NCI-H524 (cell line): ENCODE results near the gene MIOX.
A peak's percentile ranks its signal among the peaks of the same experiment; 100 is the strongest.

Experiments
- DNase-seq, 2 experiments: peaks; one replicate each; lab custom pipeline; 2025; lab: John Stamatoyannopoulos, UW

The MIOX gene

GRCh38 chr22:50455201-50455600 is 31.5 kb upstream of the MIOX start:
- no peak for DNase-seq

GRCh38 chr22:50456026-50456425 is 30.6 kb upstream of the MIOX start:
- DNase-seq, result no peak

GRCh38 chr22:50456466-50457234 is 30.0 kb upstream of the MIOX start:
- DNase-seq, result no peak

DNA sequence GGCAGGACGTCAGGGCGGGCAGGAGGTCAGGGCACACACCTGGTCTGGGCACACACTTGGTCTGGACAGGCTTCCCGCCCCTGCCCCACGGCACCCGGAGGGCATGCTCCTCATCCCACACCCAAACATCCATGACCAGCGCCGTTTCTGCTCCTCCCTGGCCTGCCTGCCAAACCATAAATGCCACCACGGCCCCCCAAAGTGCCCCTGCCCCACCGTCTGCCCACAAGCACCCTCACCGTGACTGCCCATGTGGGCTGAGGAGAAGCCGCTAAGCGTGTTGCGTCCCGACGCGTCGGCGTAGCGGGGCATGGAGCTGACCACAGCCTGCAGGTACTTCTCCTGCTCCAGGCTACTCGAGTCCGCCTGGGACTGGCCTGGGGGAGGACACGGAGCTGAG is 27.6 kb upstream of the MIOX start:
- no peak for DNase-seq

GRCh38 chr22:50459496-50460140 is 27.0 kb upstream of the MIOX start:
- no peak for DNase-seq

- DNase-seq, result no peak
Measured at GRCh38 chr22:50460938-50461337, 25.7 kb upstream of the MIOX start.

GRCh38 chr22:50461536-50461935 is 25.1 kb upstream of the MIOX start:
- no peak for DNase-seq

GRCh38 chr22:50461979-50462540 is 24.6 kb upstream of the MIOX start:
- no peak for DNase-seq

- no peak for DNase-seq
Measured at GRCh38 chr22:50463188-50463900, 23.3 kb upstream of the MIOX start.

DNA sequence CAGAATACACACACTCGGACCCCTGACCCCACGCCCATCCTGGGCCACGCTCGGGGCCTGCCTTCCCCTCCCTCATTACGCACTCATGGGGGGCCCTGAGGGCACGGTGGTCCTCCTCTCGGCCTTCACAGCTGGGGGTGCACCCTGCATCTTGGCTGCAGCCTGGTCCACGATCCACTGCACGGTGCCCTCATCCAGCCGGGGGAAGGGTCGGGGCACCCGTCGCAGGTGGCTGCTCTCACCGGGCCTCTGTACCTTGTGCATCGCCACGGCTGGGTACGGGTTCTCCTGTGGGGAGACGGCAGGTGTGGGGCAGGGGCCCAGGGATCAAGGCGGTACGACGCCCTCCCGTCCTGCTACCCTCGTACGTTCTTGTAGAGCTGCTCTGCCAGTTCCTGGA is 22.2 kb upstream of the MIOX start:
- DNase-seq, result no peak

DNA sequence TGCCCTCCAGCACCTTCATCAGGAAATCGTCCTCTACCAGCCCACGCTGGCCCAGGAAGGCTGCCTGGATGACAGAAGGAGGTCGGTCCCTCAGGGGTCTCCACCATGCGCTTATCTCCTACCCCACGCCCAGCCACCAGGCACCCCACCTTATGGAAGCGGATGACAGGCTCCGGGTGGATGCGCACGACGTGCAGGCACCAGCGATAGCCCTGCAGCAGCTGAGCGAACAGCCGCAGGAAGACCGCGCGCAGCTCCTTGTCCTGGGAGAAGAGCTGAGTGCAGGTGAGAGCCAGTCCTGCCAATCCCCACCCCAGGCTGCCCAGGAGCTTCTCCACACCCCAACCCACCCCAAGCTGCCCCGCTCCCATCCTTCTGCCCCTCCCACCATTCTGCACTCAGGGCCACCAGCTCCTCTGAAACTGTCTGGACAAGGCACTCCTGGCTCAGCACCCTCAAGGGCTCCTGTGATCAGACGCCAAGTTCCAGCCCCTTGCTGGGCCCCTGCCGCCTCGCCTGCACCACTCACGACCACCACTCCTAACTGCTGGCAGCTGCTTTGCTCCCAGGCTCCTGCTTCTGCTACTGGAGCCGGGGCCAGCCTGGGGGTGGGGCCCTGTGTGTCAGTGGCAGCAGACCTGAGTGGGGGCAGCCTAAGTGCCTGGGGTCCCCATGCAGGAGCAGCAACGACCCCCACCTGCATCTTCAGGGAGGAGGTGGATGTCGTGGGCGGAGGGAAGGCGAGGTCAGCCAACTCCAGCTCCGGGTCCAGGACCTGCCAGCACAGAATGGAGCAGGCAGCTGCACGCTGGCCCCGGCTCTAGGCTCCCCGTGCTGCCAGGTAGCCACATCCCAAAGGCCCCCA is 21.4 kb upstream of the MIOX start:
- DNase-seq, result no peak

- DNase-seq, result no peak
Measured at GRCh38 chr22:50467341-50467740, 19.3 kb upstream of the MIOX start.

- DNase-seq, result no peak
Measured at GRCh38 chr22:50467773-50468440, 18.8 kb upstream of the MIOX start.

- no peak for DNase-seq
Measured at GRCh38 chr22:50468626-50469025, 18.0 kb upstream of the MIOX start.

DNA sequence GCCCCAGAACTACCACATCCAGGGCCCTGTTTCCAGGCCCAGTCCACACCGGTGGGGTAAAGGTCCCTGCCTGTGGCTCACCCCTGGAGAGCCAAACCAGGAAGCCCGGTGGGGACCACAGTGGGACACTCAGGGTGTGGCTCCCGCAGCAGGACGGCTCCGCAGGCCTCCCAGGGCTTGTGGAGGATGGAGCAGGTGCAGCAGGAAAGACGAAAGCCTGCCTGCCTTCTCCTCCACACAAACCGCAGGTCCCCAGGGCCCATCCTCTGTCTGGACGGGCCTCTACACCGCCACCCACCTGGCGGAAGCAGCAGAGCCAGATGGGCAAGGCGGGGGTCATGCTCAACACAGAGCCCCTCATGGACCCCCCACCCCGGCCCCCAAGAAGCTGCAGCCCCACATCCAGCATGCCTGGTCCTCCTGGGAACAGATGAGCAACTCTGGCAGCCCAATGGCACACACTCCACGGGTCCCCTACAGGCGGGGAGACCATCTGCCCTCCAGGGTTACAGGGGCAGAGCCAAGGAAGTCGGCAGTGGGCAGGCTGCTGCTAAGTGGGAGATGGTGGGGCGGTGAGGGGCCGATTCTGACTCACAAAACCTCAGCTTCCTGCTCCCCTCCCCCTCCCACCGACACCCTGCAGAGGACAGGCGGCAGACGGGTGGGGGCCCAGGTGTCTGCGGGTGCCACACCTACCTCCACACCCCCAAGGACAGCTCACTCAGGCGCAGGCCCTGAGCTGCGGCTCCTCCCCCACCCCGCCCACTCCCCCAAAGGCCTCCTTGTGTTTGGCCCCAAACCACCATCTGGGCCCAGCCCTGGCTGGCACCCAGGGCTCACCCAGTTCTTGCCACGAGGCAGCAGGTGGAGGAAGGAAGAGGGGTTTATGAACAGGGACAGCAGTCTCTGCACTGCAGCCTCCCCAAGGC is 17.0 kb upstream of the MIOX start:
- DNase-seq, result peak; percentile 79 to 97

DNA sequence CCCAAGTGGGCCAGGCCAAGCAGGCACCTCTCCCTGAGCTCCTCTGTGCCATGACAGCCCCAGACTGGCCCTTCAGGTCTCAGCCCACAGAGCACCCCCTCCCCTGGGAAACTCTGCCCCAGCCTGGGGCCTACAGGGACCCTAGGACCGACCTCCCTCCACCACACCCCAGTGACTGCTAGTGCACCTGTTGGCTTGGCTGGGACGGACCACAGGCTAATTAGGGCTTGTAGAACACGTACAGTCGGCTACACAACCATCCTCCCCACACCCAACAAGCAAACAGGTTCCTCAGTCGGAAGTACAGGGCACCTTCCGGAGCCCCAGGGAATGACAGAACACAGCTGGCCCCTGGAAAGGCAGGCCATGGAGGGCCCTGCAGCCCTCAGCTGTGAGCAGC is 16.2 kb upstream of the MIOX start:
- DNase-seq, result peak in 1 of 2 experiments; percentile 28

- no peak for DNase-seq
Measured at GRCh38 chr22:50471197-50471847, 15.3 kb upstream of the MIOX start.

DNA sequence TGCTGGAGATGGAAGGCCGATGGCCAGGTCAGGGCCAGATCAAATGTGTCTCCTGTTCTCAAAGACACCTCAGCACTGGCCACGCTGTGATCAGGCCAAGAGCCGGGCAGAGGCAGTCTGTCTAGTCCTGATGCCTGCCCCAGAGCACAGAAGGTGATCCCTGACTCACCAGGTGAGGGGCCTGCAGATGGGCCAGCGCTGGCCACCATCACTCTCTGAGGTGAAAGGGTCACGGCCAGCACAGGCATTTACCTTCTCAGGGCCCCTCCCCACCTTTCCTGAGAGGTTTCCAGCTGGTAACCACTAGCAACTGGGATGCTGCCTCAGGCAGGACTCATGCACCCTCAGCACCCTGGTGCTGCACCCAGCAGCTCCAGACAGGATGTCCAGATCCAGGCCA is 14.7 kb upstream of the MIOX start:
- DNase-seq, result no peak

DNA sequence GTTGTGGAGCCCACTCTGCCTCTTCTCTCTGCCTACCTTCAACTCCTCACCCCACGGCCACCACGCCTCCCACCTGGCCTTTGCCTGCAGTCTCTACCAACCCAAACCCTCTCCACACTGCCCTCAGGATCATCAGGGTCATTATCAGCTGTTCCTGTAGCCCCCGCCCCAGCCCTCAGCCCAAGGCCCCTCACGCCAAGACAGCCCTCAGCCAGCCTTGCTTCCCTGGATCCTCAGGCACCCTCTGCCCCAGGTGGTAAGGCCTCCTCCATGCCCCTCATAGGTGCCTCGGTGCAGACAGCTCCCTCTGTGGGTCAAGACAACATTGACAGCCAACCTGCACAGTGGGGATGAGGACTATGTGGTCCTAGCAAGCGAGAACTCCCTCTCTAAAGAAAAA is 13.6 kb upstream of the MIOX start:
- DNase-seq, result peak in 1 of 2 experiments; percentile 36
